HEK293T (cell line): ENCODE measurements around the gene EXOC7.

Experiments used
- FOXA1 ChIP-seq: fragments of 450-650 bp; IDR thresholded peaks from 2 replicates; pipeline ENCODE4 v1.6.1; 2016; ENCODE audit warnings: mild to moderate bottlenecking
- TARDBP ChIP-seq: fragments of 450-650 bp; IDR thresholded peaks from 2 replicates; pipeline ENCODE4 v1.6.1; 2016

DNA sequence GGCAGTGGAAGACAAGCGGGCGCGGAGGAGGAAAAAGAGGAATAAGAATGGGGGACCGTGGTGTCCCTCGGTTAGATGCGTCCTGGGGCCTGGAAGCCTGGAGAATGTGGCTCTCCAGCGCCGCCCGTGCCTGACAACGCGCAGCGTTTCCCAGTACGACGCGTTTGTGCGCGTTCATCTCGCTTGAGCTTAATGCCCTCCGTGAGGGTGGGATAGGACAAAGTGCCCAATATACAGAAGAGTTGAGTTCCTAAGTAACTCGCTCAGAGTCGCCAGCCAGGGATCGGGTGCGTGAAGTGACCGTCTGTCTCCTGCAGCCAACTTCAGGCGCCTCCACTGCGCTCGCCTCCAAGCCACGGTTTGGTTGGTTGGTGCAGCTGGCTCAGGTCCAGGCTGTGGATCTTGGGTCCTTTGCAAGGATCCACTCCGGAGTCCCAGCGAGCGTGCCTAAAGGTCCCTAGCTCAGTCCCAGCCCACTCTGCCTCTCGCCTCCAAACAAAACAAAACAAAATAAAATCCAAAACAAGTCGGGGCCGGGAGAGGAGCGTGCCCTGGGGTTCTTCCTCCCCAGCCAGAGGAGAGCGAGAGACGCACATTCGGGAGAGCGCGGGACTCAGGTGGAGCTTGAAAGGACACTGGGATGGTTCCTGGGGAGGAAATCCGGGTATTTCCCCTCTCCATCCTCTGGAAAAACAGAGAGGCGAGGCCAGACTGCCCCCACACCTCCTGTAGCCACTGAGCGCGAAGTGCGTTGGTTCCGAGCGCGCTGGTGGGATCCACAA, 28.0 kb downstream of the EXOC7 start:
- TF ChIP-seq FOXA1, result no peak
- no peak for TF ChIP-seq TARDBP
